Jurkat, Clone E6-1 (cell line): ENCODE results near the gene KPNA4.
"Not testable (repeated sequence)": the region's sequence is repeated elsewhere in the genome, so short reads cannot be mapped to it uniquely, and the experiment has no call there.

Experiments
- DNase-seq: peaks from one replicate; pipeline ENCODE4 v3.0.0-alpha.2; 2011; ENCODE audit warnings: low read depth, low spot score
- H3K4me3 ChIP-seq: 2 replicates; pipeline ENCODE4 v1.5.1; 2011; ENCODE audit warnings: mild to moderate bottlenecking, low read length, control low read depth, moderate library complexity

Gene KPNA4

DNA sequence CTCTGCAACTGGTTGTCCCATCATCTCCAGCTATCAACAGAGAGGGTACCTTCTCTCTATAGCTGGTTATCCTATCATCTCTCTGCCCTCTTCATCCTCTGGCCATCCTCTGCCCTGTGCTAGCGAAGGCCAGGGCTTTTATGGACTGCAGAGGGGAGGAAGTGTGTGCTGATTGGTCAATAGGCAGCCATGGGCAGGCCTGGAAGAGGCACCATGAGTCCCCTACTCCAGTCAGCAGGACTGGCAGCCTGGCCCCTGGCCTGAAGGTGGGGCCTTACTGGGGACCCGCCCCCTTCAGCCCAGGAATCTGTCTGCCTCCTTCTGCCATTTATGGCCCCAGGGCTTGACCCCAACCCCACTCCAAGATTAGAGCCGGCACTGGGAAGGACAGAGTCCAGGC is 105.3 kb downstream of the KPNA4 start:
- no peak overlapping the region for H3K4me3 ChIP-seq

DNA sequence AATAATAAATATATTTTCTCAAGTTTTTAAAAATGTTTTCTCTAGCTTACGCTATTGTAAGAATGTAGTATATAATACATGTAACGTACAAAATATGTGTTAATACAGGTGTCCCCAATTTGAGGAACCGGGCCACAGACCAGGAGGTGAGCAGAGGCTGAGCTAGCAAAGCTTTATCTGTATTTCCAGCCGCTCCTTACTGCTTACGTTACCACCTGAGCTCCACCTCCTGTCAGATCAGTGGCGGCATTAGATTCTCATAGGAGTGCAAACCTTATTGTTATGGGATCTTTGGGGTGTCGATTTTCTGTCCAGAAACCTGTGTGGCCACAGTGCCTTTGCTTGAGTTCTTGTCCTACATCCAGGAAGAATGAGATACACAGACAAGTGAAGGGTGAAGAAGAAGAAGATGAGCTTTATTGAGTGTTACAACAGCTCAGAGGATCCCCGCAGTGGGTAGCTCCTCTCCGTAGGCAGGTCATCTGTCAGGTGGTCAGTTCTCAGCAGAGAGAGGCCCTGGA is 105.9 kb downstream of the KPNA4 start:
- no peak for DNase-seq
- no peak overlapping the region for H3K4me3 ChIP-seq

More for the DNA sequence above, 105.3 kb downstream of the KPNA4 start:
- DNase-seq = no peak

DNA sequence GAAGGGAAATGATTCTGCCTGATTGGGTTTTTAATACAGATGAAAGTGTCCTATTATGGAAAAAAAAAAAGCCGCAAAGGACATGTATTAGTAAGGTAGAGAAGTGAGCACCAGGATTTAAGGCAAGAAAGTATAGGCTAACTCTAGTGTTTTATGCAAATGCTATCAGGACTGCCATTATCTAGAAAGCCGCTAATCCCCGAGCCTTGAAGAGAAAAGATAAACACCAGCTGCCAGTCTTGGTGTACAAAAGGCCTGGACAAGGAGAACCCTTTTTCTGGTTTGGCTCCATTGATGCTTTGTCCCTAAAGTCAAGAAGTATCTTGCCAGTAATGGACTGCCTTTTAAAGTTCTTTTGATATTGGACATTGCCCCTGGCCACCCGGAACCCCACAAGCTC is 107.2 kb downstream of the KPNA4 start:
- no peak for DNase-seq

DNA sequence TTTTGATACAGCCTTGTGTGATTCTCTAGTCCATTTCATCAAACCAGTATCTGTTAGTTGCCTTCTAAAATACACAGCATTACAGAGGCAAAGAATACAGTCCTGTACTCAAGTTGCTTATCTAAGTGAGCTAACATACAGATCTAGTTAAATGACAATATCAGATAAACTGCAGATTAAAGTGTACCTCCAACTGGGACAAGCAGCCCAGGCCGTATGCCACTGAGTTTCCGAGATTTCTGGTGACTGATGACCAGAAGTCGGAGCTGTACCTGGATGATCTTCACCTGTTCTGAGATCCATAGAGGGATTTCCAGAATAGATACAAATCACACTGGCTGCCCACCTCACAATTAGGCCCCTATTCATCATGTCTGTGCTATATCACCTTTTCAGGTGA is 109.5 kb downstream of the KPNA4 start:
- H3K4me3 ChIP-seq = no peak overlapping the region
- DNase-seq = no peak

More for the DNA sequence above, 107.2 kb downstream of the KPNA4 start:
- H3K4me3 ChIP-seq = no peak overlapping the region

DNA sequence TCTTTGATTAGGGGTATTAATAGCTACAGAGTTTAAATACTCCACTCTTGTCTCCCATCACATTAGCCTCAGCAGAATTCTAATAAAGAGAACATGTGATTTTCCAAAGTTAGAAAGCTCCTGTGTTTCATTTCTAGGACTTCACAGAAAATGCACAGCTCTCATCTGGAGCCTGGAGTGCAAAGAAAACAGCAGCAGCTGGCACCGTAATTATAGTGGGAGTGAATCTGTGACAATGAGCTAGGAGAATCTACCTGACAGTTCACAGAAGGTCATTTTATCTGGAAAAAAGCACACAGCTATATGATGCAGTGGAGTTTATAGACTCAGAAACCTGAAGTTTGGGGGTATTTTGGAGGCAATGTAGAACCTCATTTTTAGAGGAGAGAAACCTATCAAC is 110.4 kb downstream of the KPNA4 start:
- H3K4me3 ChIP-seq = no peak overlapping the region
- DNase-seq = no peak

DNA sequence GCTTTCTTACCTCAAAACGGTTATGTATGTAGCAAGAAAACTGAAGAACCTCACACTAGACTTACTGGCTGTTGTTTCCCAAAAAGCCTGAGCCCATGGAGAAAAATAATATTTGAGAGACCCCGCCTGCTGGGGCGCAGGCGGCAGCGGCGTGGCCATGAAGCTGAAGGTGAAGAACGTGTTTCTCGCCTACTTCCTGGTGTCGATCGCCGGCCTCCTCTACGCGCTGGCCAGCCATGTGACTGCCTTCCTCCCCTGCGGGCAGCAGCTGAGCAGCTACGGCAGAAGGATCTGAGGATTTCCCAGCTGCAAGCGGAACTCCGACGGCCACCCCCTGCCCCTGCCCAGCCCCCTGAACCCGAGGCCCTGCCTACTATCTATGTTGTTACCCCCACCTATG is 113.1 kb downstream of the KPNA4 start:
- not testable (repeated sequence) for H3K4me3 ChIP-seq, DNase-seq

DNA sequence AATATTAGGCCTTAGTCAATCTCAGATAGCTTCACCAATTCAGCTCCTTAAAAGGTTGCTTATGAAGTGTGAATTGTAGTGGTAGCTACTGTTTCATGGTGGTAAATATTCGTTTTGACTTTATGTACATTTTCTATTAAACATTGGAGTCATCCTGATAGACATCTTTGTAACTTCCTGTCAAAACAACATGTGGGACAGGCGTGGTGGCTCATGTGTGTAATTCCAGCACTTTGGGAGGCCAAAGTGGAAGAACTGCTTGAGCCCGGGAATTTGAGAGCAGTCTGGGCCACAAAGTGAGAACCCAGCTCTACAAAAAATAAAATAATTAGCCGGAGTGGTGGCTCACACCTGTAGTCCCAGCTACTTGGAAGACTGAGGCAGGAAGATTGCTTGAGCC is 113.8 kb downstream of the KPNA4 start:
- no peak for DNase-seq
- no peak overlapping the region for H3K4me3 ChIP-seq

DNA sequence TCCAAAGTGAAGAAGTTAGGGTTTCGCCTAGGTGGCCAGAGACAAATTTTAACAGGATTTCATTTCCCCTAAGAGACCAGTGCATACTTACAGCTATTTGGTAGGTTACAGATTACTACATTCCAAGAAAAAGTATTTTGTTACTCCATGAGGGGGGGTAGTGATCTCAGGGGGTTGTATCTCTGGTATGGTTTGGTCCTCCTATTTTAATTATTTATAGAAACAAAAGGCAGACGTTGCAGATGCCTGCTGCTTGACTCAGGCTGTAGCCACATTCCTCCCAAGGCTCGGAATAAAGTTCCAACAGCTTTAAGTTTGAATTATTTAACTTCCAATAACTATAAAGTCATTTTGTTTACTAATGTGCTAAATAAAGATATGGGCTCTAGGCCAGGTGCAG is 114.5 kb downstream of the KPNA4 start:
- no peak overlapping the region for H3K4me3 ChIP-seq

DNA sequence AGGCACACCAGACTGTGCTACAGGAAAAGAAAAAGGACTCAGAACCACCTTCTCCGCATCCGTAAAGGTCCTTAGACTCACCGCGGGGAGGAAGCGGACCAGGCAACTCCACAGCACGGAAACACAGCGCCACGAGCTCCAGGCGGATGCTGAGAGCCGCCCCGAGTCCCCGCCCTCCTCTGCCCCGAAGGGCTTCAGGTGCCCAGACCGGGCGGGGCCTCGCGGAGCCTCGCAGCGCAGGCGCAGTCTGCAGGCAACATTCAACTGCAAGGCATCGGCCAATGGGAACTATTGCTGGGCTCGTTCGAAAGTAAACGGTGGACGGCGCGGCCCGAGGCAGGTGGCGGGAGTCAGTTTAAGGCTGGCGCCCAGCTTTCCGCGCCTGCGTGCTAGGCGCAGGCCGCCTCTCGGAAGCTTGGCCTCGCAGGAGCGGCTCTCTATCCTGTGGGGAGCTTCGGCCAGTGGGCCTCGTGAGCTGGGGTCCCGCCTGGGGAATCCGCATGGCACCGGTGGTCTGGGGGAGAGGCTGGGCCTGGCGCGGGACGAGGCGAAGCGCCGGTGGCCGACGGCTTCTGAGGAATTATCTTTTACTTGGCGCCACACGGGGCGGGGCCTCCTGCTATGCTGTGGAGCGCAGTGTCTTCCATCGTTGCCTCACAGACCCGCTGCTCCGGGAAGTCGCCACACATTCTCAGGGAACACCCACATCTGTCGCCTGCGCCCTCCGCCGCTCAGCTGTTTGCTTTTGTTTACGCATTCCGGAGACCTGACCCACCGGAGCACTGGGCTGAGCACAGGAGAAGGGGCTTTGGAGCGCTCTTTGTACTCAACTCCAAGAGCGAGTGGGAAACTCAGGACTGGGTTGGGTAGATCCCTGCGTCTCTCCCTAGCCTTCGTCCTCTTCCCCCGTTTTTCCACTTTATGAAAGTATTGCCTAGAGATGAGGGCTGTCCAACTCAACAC is 115.5 kb downstream of the KPNA4 start, which contains the start of gene TRIM59:
Gene TRIM59, minus strand, starts transcription at position 151 of the 963 bp plus-strand sequence. CDS start 10,603 bp downstream, outside the sequence.
- DNase-seq = peak; percentile 66
- peak within 1 kb of the TSS; percentile 72 for H3K4me3 ChIP-seq

More for the DNA sequence above, 114.5 kb downstream of the KPNA4 start:
- no peak for DNase-seq

DNA sequence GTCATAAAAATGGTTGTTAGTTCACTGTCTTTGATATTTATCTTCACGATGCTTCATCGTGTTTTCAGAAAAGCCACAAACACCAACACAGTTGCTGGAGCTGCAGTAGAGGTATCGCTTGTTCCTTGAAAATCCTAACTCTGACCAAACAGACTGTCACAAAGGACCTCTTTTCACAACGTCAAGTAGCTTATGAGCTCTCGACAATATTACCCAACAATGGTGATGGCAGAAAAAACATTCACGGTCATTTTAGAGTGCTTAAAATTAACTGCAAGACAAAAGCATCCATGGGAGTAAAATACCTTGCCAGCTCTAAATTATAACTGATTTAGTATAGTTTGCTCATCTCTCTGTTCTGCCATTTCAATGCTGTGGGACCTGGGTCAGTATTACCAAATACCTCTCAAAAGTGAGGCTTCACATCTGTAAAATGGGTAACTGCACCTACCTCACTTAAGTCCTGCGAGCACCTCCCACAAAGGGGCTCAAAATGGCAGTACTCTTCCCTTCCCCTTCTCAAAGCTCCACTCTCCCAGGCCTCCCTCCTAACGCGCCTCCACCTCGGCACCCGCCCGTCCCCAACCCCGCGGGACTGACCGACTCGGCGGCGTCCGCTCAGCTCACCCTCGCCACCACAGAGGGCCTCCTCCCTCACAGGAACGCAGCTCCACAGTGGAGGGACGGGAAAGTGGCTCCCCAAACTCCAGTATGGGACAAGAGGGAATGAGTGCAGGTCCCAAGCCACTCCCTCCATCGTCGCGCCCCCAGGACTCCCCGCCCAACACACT is 116.3 kb downstream of the KPNA4 start:
- peak; percentile 42 for DNase-seq
- H3K4me3 ChIP-seq = peak overlapping the region; percentile 72

DNA sequence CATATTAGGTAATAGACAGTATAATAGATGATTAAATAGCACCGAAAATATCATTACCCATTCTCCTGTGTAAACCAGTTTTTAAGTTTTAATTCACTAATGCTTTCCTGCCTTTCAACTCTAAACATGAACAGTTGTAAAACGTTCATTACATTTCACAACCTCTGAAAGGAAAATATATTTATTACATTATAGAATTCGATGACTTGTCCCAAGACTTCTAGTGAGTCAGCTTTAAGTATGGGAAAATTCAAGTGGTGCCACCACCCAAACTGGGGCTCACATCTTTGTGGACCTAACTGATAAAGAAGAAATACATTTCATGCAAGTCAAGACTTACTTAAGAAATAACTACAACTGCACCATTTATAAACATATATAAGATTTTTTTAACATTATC is 117.8 kb downstream of the KPNA4 start:
- H3K4me3 ChIP-seq = no peak overlapping the region
- DNase-seq = no peak

DNA sequence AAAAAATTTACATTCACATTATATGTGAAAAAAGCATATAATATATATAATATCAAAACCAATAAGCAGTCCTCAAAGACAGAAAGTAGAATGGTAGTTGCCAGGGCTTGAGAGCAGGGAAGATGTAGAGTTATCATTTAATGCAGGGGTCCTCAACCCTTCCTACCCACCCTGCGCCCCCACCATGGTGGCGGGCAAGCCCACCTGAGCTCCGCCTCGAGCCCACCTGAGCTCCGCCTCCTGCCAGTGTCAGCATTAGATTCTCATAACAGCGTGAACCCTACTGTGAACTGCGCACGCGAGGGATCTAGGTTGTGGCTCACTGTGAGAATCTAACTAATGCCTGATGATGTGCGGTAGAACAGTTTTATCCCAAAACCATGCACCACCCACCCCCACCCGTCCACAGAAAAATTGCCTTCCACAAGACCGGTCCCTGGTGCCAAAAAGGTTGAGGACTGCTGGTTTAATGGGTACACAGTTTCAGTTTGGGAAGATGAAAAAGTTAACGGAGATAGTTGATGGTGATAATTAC is 118.8 kb downstream of the KPNA4 start:
- DNase-seq = no peak
- no peak overlapping the region for H3K4me3 ChIP-seq

DNA sequence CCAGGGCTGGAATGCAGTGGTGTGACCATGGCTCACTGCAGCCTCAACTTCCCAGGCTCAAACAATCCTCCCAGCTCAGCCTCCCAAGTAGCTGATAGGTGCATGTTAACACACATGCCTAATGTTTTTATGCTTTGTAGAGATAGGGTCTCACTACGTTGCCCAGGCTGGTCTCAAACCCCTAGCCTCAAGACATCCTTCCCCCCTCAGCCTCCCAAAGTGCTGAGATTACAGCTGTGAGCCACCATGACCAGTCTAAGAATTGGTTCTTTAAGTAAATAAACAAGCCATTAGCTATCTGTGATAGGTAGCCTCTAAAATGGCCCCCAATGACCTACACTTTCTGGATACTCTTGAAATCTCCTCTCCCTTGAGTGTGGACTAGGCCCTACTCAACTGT is 119.5 kb downstream of the KPNA4 start:
- no peak overlapping the region for H3K4me3 ChIP-seq
- no peak for DNase-seq
